Measurements from ENCODE around the gene FUOM.

The FUOM gene, protein sequence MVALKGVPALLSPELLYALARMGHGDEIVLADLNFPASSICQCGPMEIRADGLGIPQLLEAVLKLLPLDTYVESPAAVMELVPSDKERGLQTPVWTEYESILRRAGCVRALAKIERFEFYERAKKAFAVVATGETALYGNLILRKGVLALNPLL

GRCh38 chr10:133357285-133358161 is at the start of gene FUOM:
Gene FUOM, minus strand, starts transcription at chr10:133358019. Its CDS starts 12 bp downstream, at chr10:133358007.
- DNase-seq = no peak

GRCh38 chr10:133405844-133406527 is 48.2 kb upstream of the FUOM start:
- no peak for DNase-seq

- no peak for DNase-seq
These were observed 47.5 kb upstream of the FUOM start for GRCh38 chr10:133405272-133405671.

- no peak for DNase-seq
These were observed 46.0 kb upstream of the FUOM start for GRCh38 chr10:133403784-133404183.

DNA sequence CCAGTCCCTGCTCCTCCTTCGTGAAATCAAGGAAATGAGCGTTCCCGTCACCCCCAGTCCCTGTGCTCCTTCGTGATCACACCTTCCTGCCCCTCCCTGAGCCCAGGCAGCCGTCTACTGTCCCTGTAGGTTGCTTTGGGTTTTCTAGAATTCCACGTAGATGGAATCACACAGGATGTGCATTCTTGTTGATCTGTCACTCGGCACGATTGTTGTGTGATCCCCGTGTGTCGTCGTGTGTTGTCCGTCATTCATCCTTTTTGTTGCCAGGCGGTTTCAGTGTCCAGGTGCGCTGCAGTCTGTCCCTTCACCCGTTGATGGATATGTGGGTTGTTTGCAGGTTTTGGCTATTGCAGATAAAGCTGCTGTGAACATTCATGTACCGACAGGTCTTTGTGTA is 45.5 kb upstream of the FUOM start:
- DNase-seq = no peak

DNA sequence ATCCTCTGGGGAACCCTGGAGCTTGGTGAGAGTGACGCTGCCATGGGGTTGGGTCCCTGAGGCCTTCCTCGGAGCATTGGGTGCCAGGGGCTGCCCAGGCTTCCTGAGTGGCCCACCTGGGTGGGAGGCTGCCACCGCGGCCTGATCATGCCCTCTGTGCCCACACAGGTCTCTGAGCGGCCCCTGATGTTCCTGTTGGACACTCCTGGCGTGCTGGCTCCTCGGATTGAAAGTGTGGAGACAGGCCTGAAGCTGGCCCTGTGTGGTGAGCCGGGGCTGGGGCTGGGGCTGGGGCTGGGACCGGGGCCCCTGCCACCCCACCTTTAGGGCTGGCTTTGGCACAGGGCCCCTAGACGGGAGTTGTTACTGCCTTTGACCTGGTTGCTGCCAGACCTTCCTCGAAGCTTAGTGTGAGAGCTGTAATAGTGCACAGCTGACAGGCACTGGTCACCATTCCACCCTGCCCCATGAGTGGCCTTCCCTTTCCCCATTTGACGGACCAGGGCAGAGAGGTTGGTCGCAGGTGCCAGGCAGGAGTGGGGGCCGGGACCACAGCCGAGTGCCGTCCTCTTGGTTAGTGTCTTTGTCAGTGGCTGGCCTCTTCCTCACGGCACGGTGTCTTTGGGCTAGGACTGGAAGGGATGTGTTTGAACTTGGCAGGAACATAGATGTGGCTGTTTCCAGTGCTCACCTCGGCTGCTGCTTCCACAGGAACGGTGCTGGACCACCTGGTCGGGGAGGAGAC is 44.3 kb upstream of the FUOM start:
- no peak for DNase-seq

DNA sequence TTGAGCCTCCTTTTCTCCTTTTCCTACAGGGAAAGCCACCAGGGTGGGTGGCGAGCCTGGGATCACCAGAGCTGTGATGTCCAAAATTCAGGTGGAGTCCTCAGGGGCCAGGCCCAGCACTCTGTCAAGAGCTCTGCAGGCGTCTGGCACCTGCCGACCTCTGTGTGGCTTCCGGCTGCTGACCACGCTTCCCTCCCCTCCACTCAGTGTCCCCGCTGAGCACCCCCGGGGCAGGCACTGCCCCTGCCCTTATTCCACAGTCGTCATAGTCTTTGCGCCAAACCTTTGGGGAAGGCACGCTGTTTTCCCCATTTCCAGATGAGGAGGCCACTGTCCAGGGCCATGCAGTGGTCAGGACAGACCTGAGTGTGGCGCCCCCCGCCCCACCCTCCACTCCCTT is 43.7 kb upstream of the FUOM start:
- DNase-seq = no peak

- no peak for DNase-seq
These were observed 43.0 kb upstream of the FUOM start for GRCh38 chr10:133400624-133401424.

GRCh38 chr10:133399123-133399601 is 41.3 kb upstream of the FUOM start:
- no peak for DNase-seq

DNA sequence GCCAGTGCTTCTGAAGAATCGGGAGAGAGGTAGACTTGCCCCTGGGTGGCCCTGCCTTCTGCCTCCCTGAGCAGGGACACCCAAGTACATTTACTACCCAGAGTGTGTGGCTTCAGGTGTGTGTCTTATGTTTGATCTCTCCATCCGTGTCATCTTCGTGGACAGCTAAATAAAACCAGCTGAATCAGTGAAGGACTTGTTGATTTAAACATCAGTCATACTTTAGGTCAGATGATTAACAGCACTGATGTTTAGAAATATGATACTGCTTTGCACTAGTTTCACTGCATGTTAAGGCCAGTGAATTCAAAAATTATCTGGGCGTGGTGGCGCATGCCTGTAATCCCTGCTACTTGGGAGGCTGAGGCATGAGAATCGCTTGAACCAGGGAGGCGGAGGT is 40.1 kb upstream of the FUOM start:
- no peak for DNase-seq

DNA sequence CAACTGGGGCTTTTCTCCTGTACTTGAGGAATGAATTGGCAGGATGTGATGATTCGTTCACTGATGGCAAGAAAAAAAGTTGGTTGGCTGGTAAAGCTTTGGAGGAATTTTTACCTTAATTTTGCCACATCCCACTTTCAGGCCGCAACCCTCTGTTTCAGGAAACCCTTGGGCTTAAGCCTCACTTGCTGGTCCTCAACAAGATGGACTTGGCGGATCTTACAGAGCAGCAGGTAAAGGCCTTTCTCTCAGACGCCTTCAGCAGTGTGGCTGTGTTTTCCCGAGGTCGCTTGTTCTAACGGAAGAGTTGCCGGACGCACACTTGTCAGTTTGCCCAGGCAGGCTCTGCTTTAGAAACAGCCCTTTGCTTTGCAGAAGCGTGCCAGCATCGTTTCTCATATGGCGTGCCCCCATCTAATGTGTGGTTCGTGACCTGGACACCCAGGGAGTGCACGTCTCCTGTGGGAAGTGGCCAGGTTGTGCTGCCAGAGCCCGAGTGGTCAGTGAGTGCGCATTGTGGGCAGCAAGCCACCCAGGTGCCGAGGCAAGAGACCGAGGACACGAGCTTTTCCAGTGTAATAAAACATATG is 38.3 kb upstream of the FUOM start:
- DNase-seq = no peak

DNA sequence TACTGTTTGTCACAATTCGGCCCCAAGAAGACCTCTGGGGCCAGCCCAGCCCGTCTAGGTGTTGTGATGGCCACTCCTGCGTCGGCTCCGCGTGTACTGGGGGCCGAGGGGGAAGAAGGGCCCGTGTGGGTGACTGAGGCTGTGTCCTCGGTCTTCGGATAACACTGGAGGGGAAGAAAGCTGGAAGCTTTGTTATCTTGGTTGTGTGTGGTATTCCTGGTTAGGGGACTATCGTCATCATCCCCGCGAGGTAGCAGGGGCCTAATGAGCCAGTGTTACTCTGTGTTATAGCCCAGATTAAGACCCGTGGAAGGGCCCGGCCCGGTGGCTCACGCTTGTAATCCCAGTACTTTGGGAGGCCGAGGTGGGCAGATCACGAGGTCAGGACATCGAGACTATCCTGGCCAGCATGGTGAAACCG is 37.0 kb upstream of the FUOM start:
- no peak for DNase-seq

GRCh38 chr10:133394064-133394663 is 36.3 kb upstream of the FUOM start, which contains the start of gene MTG1:
Gene MTG1, plus strand, starts transcription at chr10:133394157. Its CDS starts 64 bp downstream, at chr10:133394221.
- DNase-seq = peak; percentile 38 to 74

DNA sequence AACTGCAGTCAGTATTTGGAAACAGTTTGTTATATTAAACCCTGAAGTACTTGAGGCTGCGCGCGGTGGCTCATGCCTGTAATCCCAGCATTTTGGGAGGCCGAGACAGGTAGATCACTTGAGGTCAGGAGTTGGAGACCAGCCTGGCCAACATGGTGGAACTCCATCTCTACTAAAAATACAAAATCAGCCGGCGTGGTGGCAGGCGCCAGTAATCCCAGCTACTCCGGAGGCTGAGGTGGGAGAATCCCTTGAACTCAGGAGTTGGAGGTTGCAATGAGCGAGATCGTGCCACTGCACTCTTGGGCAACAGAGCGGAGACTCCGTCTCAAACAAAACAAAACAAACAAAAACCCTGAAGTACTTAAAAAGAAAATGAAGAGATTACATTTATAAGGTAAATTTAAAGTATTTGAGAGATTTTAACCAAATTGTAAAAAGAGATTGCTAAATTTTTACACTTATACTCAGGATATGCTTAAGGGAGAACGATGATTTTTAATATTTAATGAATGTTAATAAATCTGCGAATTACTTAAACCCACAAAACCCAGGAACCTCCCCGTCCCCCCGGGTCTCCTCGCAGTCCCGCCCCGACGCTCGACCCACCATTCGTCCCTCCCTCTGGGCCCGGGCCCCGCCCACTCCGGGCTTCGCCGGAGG is 35.7 kb upstream of the FUOM start:
- DNase-seq = no peak

DNA sequence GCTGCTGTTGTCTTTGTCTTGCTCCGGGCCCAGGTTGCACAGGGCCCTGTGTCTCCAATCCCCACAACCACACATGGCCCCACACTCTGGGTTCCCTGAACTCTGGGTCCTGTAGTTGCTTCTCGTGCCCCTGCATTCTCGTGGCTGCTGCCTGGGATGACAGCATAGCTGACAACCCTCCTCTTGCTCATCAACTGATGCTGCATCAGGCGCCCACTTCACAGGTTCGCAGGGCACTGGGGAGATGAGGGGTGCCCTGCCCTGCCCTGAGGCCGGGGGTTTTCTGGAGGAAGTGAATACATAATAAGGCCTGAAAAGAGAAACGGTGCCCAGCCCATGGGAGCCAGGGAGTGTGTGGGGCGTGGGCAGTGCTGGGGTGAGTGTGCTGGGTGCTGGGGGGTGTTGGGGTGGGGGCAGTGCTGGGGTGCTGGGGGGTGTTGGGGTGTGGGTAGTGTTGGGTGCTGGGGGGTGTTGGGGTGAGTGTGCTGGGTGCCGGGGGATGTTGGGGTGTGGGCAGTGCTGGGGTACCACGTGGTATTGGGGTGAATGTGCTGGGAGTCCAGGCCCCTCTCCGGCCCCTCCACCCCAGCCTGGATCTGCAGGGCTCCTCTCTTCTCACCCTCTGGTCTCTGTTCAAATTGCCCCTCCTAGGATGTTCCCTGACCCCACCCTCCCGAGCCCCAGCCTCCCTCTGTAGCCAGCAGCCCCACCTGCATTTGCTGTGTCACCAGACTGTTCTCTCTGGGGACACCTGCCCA is 34.1 kb upstream of the FUOM start:
- DNase-seq = no peak

- DNase-seq = no peak
These were observed 33.4 kb upstream of the FUOM start for GRCh38 chr10:133391249-133391635.

DNA sequence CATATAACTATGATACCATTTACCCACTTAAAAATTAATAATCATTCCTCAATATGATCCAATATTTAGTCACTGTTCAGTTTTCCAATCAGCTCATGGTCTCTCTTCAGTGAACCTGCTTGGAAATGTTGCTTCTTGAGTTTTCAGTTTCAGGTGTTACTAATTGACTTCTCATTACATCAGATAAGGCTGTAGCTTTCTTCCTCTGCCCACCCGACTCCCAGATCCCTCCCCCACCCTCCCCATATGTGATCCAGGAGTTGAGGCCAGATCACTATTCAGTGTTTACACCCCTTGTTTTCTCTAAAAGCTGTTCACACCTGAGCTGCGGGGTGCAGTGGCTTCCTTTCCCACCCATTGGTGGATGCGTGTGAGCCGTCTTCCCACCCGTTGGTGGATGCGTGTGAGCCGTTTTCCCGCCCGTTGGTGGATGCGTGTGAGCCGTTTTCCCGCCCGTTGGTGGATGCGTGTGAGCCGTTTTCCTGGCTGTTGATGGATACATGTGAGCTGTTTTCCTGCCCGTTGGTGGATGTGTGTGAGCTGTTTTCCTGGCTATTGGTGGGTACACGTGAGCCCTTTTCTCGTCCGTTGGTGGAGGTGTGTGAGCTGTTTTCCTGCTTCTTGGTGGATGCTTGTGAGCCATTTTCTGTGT is 32.9 kb upstream of the FUOM start:
- DNase-seq = no peak

DNA sequence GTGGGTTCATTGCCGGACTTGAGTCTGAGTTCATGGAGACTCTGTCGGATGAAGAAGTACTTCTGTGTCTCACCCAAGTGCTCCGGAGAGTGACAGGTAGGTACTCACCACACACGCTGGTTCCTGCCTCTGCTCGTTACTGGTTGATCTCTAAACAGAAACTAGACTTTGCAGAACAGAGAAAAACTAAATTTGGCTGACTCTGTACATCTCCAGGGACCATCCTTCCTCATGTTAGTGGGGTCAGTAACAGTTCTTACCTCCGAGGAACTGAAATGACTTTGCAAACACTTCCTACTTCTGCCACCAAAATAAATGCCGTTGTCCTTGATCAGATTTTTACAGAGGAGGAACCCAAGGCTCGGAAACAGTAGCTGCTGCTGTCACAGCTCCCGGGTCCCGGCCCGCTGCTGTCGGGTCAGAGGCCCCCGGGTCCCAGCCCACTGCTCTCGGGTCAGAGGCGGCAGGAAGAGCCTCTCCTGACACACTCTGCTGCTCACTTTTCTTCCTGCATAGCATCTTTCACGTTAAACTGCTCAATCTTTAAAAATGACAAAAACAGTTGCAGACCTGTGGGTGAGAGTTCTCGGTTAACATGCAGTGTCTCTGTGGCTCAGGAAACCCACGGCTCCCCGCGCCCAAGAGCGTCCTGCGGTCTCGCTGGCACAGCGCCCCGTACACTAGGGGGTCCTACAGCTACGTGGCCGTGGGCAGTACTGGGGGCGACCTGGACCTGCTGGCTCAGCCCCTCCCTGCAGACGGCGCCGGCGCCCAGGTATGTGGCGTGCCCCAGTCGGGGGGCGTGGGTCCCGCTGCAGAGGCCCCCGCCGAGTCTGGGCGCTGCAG is 31.4 kb upstream of the FUOM start:
- DNase-seq = no peak
